NCI-H1417 treated with DMSO at 0.1 percent for 48 hours (cell line): ENCODE measurements around the gene TCP10L.
"Not testable (repeated sequence)": the region's sequence is repeated elsewhere in the genome, so short reads cannot be mapped to it uniquely, and the experiment has no call there.

ENCODE experiments used
- DNase-seq: peaks from one replicate; lab custom pipeline; 2025; lab: John Stamatoyannopoulos, UW

TCP10L gene

GRCh38 chr21:32585970-32586369 is 647 bp upstream of the TCP10L start:
- no peak for DNase-seq

DNA sequence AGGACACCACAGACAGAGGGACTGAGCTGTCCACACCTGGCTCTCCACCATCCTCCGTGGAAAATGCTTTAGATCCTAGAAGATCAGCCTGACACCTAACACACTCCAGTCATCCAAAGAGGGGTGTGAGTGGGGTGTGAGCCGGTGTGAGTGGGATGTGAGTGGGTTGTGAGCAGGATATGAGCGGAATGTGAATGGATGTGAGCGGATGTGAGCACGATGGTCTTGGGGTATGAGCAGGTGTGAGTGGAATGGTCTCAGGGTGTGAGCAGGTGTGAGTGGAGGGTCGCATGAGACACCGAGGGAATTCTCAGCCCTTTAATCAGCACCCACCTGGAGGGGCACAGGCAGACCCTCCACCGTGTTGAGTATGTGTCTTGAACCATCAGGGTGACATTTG is 851 bp downstream of the TCP10L start:
- no peak for DNase-seq

- DNase-seq: no peak
Measured at GRCh38 chr21:32581732-32582131, 3.6 kb downstream of the TCP10L start.

DNA sequence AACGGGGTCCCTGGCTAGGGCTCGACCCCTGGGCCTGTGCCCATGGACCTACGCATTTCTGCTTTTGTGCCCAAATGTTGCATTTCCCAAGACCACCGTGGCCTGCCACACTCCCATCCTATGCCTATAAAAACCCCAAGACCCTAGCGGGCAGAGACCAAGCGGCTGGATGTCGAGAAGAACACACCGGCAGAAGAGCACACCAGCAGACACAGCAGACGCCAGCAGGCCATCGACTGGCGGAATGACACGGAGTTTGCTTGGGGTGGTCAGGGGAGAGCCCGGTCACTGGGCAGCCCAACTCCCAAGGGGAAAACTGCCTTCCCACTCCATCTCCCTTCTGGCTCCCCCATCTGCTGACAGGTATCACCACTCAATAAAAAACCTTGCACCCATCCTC is 4.4 kb downstream of the TCP10L start:
- DNase-seq: no peak

DNA sequence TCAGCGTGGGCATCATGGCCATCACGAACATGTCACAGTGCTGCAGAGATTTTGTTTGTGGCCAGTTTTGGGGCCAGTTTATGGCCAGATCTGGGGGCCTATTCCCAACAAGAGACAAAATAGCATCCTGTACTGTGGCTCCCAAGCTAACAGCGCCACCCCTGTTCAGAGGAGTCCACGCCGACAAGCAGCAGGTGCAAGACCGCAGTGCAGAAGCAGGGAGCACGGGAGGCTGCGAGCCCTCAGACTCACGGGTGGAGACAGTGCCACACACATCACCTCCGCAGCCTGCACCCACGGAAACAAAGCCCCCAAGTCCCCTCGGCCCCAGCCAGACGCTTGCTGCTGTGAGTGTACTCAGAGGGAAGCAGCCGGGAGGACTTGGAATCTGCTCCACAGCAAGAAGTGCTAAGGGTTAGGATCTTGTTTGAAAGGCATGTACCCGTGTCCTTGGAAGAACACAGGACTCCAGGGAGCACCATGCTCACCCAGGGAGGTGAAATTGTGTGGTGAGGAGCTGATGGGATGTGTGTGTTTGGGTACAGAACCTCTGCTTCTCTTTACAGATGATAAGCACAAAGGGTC is 7.1 kb downstream of the TCP10L start:
- DNase-seq: no peak

- no peak for DNase-seq
Measured at GRCh38 chr21:32576011-32576410, 9.3 kb downstream of the TCP10L start.

DNA sequence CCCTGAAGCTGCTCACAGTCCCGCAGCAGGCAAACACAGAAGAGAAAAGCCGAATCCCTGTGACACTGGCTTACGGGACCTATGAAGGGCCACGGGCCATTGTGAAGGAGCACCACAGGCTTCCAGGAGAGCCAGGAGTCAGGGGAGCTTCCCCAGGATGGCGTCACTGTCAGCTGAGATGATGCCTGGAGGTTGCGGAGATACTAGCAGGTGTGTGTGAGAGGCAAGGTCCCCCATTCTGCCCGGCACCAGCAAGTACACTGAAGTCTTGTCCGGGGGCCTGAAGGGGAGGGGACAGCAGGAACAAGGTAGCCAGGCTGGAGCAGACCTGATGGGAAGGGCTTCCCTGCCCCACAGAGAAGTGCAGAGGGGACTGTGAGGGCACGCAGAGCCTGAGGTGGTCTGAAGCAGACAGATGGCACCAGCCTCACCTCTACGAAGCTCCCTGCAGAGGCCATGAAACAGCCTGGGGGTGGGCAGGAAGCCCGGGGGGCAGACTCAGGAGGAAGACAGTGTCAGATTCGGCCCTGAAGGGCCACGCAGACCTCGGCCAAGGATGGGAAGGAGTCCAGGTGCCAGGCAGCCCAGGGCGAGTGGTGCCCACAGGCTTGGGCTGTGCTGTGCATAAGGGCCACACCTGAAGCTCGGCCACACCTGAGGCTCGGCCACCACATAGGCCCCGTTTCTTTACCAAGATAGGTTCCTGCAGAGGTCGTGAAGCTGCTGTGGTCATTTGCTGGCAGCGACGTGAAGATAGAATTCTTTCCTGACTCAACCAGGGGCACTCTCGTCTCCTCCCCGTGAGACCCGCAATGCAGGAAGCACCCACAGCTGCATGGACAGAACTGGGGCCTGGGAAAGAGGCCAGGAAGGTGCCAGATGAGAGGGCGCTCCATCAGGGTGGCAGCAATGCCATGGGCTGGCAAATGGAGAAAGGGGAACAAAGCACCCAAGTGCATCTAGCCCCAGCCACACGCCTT is 10.1 kb downstream of the TCP10L start:
- no peak for DNase-seq

- DNase-seq: peak; percentile 16
Measured at GRCh38 chr21:32572574-32573420, 12.5 kb downstream of the TCP10L start.

- DNase-seq: no peak
Measured at GRCh38 chr21:32570456-32570855, 14.9 kb downstream of the TCP10L start.

DNA sequence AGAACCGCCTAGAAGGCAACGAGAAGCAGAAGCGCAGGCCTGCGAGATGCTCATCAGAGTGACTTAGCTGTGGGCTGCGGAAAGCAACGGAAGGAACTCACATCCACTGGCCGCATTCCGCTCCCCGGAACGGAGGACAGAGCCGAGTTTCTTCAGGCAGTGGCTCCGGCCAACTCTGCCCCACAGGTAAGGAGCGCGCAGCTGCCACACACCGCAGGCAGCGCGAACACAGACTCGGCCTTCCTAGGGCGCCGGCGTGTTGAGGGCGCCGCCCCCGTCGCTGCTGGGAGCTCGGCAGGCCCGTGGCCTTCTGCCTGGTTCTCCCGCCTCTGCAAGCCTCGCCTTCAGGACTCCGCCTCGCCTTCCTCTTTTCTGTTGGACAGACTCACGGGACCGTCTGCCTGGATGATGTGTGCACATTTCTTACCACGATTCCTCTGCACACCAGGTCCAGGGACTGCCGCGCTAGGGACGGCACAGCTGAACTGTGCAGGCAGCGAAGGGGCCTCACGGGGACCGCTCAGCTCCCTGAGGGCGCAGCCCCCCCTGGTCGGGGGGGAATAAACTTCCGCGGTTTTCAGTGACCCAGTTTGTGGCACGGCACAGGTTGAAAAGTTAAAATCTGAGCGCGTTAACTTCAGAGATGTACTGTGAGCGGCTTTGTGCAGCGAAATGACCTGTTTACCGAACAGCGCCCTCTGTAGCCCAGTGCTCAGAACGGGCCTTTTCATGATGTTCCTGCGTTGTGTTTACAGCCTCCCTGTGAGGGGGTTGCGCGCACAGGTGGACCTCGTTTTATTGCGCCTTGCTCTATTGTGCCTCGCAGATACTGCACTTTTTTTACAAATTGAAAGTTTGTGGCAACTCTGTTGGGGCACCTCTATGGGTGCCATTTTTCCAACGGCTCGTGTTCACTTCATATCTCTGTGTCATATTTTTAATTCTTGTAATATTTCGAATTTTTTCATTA is 15.8 kb downstream of the TCP10L start:
- peak; percentile 49 for DNase-seq

DNA sequence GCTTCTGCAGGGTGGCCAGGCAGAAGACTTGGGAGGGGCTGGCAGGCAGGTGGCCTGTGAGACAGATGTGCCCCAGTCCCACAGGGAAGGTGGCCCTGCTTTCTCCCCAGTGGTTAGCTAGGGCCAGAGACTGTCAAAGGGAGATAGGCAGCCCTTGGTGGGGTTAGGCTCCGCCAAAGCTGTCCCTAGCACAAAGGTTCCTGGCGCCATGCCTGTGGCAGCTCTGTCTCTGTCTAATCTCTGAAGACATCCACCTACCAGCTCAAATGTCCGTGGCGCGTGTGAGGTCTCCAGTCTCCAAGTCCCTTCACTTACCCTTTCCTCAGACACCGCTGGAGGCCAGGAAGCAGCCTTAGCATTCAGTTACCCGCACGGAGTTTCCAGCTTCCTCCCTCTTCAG is 17.7 kb downstream of the TCP10L start:
- no peak for DNase-seq

DNA sequence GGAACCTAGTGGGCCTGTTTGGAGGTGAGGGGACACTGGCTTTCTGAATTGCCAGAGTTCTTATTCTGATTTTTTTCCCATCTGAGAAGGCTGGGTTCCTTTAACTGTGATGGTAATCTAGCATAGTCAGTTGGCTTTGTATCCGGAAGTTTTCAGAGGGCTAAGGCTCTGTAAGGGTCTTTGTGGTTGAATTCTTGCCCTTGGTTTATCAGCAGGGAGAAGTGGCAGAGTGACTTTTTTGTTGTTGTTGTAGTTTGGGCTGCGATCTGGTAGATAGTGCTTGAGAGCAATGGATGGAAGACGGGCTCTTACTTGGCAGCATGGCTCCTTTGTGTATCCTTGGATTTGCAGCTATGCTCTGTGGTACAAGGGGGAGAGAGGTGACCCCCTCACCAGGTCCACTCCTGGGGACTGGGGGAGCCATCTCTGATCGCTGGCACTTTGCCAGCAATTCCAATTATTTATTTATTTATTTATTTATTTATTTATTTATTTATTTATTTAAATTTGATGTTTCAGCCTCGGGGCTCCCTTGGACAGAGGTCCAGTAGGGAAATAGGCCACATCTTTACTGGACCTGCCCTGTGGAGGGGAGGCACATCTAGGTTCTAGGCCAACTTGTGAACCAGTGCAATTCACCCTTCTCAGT is 18.5 kb downstream of the TCP10L start:
- DNase-seq: no peak

- DNase-seq: no peak
Measured at GRCh38 chr21:32565856-32566465, 19.4 kb downstream of the TCP10L start.

DNA sequence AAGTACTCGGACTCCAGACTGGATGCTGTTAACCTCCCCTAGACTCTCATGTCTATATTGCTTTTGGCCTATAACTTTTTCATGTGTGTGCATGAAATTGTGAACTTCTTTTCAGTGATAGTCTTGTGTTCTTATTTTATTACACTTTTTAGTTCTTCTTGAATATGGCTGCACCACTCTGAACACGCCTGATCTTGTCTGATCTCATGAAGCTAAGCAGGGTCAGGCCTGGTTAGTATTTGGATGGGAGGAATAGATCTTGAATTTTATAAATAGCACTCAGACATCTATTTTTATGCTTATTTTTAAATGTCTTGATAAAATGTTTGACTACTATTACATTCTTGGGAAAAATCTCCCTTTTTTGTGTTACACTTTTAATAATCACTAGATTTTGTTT is 22.4 kb downstream of the TCP10L start:
- DNase-seq: no peak

GRCh38 chr21:32562426-32562825 is 22.9 kb downstream of the TCP10L start:
- no peak for DNase-seq

- DNase-seq: not testable (repeated sequence)
Measured at GRCh38 chr21:32561476-32561875, 23.8 kb downstream of the TCP10L start.

DNA sequence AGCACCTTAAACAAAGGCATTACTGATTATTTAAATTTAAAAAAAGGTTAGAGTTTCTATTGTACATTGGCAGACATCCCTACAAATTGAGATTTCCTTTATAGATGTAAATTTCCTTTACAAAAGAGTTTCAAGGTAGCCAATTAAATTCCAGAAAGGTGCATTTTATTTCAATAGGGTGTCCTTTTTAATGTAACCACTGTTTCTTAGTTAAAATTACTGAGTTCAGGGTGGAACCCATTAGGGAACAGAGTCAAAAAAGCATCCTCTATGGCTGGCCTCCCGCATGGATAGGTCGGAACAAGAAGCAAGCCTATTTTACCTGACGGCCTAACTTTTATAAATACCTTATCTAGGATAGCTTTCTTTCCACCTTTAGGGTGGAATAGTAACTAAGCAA is 24.4 kb downstream of the TCP10L start:
- no peak for DNase-seq

DNA sequence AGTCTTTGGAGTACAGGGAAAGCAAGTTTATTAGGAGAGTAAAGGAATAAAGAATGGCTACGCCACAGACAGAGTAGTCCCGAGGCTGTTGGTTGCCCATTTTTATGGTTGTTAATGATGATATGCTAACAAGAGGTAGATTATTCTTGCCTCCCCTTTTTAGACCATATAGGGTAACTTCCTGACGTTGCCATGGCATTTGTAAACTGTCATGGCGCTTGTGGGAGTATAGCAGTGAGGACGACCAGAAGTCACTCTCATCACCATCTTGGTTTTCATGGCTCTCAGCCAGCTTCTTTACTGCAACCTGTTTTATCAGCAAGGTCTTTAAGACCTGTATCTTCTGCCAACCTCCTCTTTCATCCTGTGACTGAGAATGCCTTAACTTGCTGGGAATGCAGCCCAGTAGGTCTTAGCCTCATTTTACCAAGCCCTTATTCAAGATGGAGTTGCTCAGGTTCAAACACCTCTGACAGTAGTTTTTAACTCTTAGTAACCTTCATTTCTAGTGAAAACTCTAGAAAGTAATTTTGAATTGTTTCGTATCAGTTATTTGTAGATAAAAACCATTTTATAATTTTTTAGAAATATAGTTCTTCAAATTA is 26.2 kb downstream of the TCP10L start:
- no peak for DNase-seq

GRCh38 chr21:32558106-32558505 is 27.2 kb downstream of the TCP10L start:
- DNase-seq: no peak
